HepG2 (cell line): Measurements from ENCODE around the gene PMM2. TPM values are rescaled to one million over a fixed set of nuclear protein-coding genes. Genes with fewer than 3 reads are reported as not detected.

ENCODE experiments used
- ATAC-seq: fragments of 200-7000 bp; cut with Tn5 transposase; 3 replicates; pipeline ENCODE4 v1.9.1; 2020; ENCODE audit warnings: mild to moderate bottlenecking, moderate library complexity
- BruUV-seq: library from RNA; stranded (reverse); fragments of 400-500 nt; replicated peaks from 2 replicates; lab custom pipeline; 2021; lab: Mats Ljungman, UMichigan
- CTCF ChIA-PET: fragments of 300-600 bp; formaldehyde crosslinking; extraction: SDS; loops from one replicate; lab custom pipeline; 2021; ENCODE audit warnings: low total read pairs, inconsistent platforms, low intra/inter-chr PET ratio; lab: Yijun Ruan, JAX
- POLR2A ChIA-PET: fragments of 350-600 bp; sonication (Branson Sonifier 250); formaldehyde crosslinking; loops from one replicate; lab custom pipeline; 2020; ENCODE audit warnings: antibody characterized with exemption, inconsistent platforms; lab: Yijun Ruan, JAX
- DNase-seq: peaks from one replicate; pipeline ENCODE4 v3.0.0-alpha.2; 2015; ENCODE audit warnings: low spot score
- FAIRE-seq: peaks from 3 replicates; lab custom pipeline; 2011; peaks lifted over from hg19 to GRCh38; lab: Jason Lieb, UNC
- H2AFZ ChIP-seq: one replicate; pipeline ENCODE4 v1.6.1; 2011; ENCODE audit warnings: low read length, inconsistent platforms
- H3K27ac ChIP-seq: fragments of 300-600 bp; 3 replicates; pipeline ENCODE4 v1.8.0; 2011; ENCODE audit warnings: mixed run types, mild to moderate bottlenecking, mixed read lengths, low read length, inconsistent platforms; ENCODE audit not compliant: insufficient read depth; ENCODE audit errors: extremely low read length
- H3K27me3 ChIP-seq, 2 experiments: fragments of 200-600 bp in 1 of 2; 2 replicates in 1 of 2; 3 replicates in 1 of 2; pipeline versions ENCODE4 v1.6.0 to v1.8.0; 2011; ENCODE audit warnings: low read length in 2 of 2, mild to moderate bottlenecking in 2 of 2, moderate library complexity in 2 of 2, inconsistent platforms in 1 of 2; ENCODE audit not compliant: insufficient read depth in 2 of 2, control insufficient read depth in 1 of 2
- H3K36me3 ChIP-seq, 2 experiments: fragments of 200-600 bp in 1 of 2; replicated peaks in 1 of 2; 2 replicates in 1 of 2; 3 replicates in 1 of 2; pipeline versions ENCODE4 v1.5.1 to v1.8.0; 2011; ENCODE audit warnings: low read length in 2 of 2, inconsistent platforms in 1 of 2; ENCODE audit not compliant: insufficient read depth in 2 of 2, control insufficient read depth in 1 of 2
- H3K4me1 ChIP-seq: 2 replicates; pipeline ENCODE4 v1.5.1; 2012; ENCODE audit warnings: low read length, inconsistent platforms; ENCODE audit not compliant: insufficient read depth
- H3K4me2 ChIP-seq: 2 replicates; pipeline ENCODE4 v1.6.0; 2011; ENCODE audit warnings: low read depth, low read length, inconsistent platforms
- H3K4me3 ChIP-seq, 3 experiments: fragments of 200-600 bp in 1 of 3; sonication (generic), shearing (Covaris generic) in 1 of 3; replicated peaks in 1 of 3; 2 replicates each; pipeline ENCODE4 v1.5.1; 2011 to 2016; ENCODE audit warnings: low read length in 3 of 3, inconsistent platforms in 2 of 3, low read depth in 2 of 3, mild to moderate bottlenecking in 2 of 3, control low read depth in 1 of 3, mixed read lengths in 1 of 3; ENCODE audit not compliant: insufficient read depth in 1 of 3
- H3K79me2 ChIP-seq: one replicate; pipeline ENCODE4 v1.6.1; 2011; ENCODE audit warnings: low read length, inconsistent platforms; ENCODE audit not compliant: insufficient read depth
- H3K9ac ChIP-seq: 2 replicates; pipeline ENCODE4 v1.6.0; 2011; ENCODE audit warnings: mild to moderate bottlenecking, low read depth, low read length, inconsistent platforms; ENCODE audit not compliant: insufficient read depth
- H3K9me3 ChIP-seq: 2 replicates; pipeline ENCODE4 v1.5.1; 2012; ENCODE audit warnings: mild to moderate bottlenecking, low read length
- H4K20me1 ChIP-seq: 2 replicates; pipeline ENCODE4 v1.6.0; 2011; ENCODE audit warnings: inconsistent platforms, mild to moderate bottlenecking, low read length, moderate library complexity; ENCODE audit not compliant: insufficient read depth
- AKAP8 ChIP-seq: sonication (generic); formaldehyde crosslinking; IDR thresholded peaks from 2 replicates; pipeline ENCODE4 v1.5.1; 2020; ENCODE audit warnings: mild to moderate bottlenecking, missing genetic modification reagents
- DR1 ChIP-seq: sonication (generic); formaldehyde crosslinking; IDR thresholded peaks from 2 replicates; pipeline ENCODE4 v1.8.0; 2021; ENCODE audit warnings: mild to moderate bottlenecking, missing genetic modification reagents, inconsistent platforms
- FOXM1 ChIP-seq: sonication (generic); formaldehyde crosslinking; IDR thresholded peaks from 2 replicates; pipeline ENCODE4 v1.5.0; 2020; ENCODE audit warnings: missing genetic modification reagents
- HOXA3 ChIP-seq: sonication (generic); formaldehyde crosslinking; IDR thresholded peaks from 2 replicates; pipeline ENCODE4 v1.5.0; 2020; ENCODE audit warnings: missing genetic modification reagents
- HOXD1 ChIP-seq: sonication (generic); formaldehyde crosslinking; IDR thresholded peaks from 2 replicates; pipeline ENCODE4 v1.5.0; 2020; ENCODE audit warnings: missing genetic modification reagents
- IRF9 ChIP-seq: sonication (generic); formaldehyde crosslinking; IDR thresholded peaks from 2 replicates; pipeline ENCODE4 v1.8.0; 2022; ENCODE audit warnings: missing genetic modification reagents, mild to moderate bottlenecking, borderline replicate concordance
- PCBP2 ChIP-seq: fragments of 200-400 bp; formaldehyde crosslinking; optimal IDR thresholded peaks from 2 replicates; pipeline ENCODE3; 2018; ENCODE audit warnings: low read length, low read depth; ENCODE audit not compliant: poor library complexity, severe bottlenecking
- SRSF9 ChIP-seq: fragments of 200-400 bp; formaldehyde crosslinking; IDR thresholded peaks from 2 replicates; pipeline ENCODE4 v1.6.1; 2018; ENCODE audit warnings: borderline replicate concordance, mild to moderate bottlenecking, low read depth, low read length; ENCODE audit not compliant: insufficient read depth, poor library complexity, severe bottlenecking
- TFE3 ChIP-seq: IDR thresholded peaks from 2 replicates; pipeline ENCODE4 v1.6.1; 2016
- ZMYM3 ChIP-seq: sonication (generic); formaldehyde crosslinking; IDR thresholded peaks from 2 replicates; pipeline ENCODE4 v1.5.1; 2020; ENCODE audit warnings: mild to moderate bottlenecking, missing genetic modification reagents
- ZNF33A ChIP-seq: sonication (generic); formaldehyde crosslinking; IDR thresholded peaks from 2 replicates; pipeline ENCODE4 v1.5.1; 2020; ENCODE audit warnings: missing genetic modification reagents, mild to moderate bottlenecking, moderate library complexity, borderline replicate concordance
- ZNF609 ChIP-seq: sonication (generic); formaldehyde crosslinking; IDR thresholded peaks from 2 replicates; pipeline ENCODE4 v1.4.0; 2020; ENCODE audit warnings: mild to moderate bottlenecking, missing genetic modification reagents, borderline replicate concordance
- ZNF709 ChIP-seq: sonication (generic); formaldehyde crosslinking; IDR thresholded peaks from 2 replicates; pipeline ENCODE4 v1.5.0; 2020; ENCODE audit warnings: mild to moderate bottlenecking, missing genetic modification reagents
- ZNF768 ChIP-seq: sonication (generic); formaldehyde crosslinking; IDR thresholded peaks from 2 replicates; pipeline ENCODE4 v1.4.0; 2020; ENCODE audit warnings: missing genetic modification reagents
- ZZZ3 ChIP-seq: sonication (generic); formaldehyde crosslinking; IDR thresholded peaks from 2 replicates; pipeline ENCODE4 v1.4.0; 2020; ENCODE audit warnings: missing genetic modification reagents, mild to moderate bottlenecking, borderline replicate concordance
- whole genome bisulfite sequencing: methylation state at CpG from one replicate; pipeline ENCODE4 v1.1.6; 2017; ENCODE audit warnings: low lambda C conversion rate; 5-methylcytosine and 5-hydroxymethylcytosine counted together
- in situ Hi-C: cut with HindIII; loops from 2 replicates; pipeline ENCODE4 v1.10.0; 2017; ENCODE audit warnings: low pct_unique_long_range_greater_than_20kb; ENCODE audit not compliant: extremely low pct_ligation_motif_present
- intact Hi-C: fragments of 100-400 bp; cut with micrococcal nuclease; formaldehyde crosslinking; loops from one replicate; pipeline ENCODE4 v1.10.0; 2022; ENCODE audit not compliant: unreplicated experiment
- polyA plus RNA-seq, 8 experiments: library from polyadenylated mRNA; depleted of rRNA in 3 of 8; stranded (reverse) in 7 of 8; unstranded in 1 of 8; fragments of >200 nt; fragmentation: Illumina TruSeq in 4 of 8; extraction: Trizol in 4 of 8; gene quantifications; 2 replicates each; pipeline versions ENCODE4 v1.2.1 to v1.2.3, GENCODE V29; 2011 to 2016; ENCODE audit warnings: low read depth in 4 of 8, missing spikeins in 1 of 8, mixed read lengths in 1 of 8; ENCODE audit not compliant: insufficient read depth in 1 of 8
- total RNA-seq, 5 experiments: library from RNA; depleted of rRNA; stranded (reverse); fragments of >200 nt; fragmentation: Illumina TruSeq; extraction: Trizol; gene quantifications; 2 replicates each; pipeline ENCODE4 v1.2.3, GENCODE V29; 2016; ENCODE audit warnings: low read depth in 1 of 5

PMM2 gene
- total and polyA plus RNA-seq, 2 of the 13 experiments (the other 11 are each of a cell fraction or from before 2014, with no cell fraction given): 52.2 to 93.7 TPM

GRCh38 chr16:8763083-8763482 is 34.6 kb upstream of the PMM2 start:
- BruUV-seq: no TSS peak
- H3K4me2 ChIP-seq: no peak overlapping the region
- FAIRE-seq (no peak), DNase-seq (no peak), ATAC-seq (no peak)
- 95% methylated on average over 3 of the region's 3 CpGs for WGBS
- H3K27ac ChIP-seq: no peak overlapping the region
- no peaks in the 10 kb centered on the region for H3K79me2 ChIP-seq
- intact Hi-C loops: no loop called here
- H3K4me1 ChIP-seq: no peaks in the 10 kb centered on the region
- no peak overlapping the region for H2AFZ ChIP-seq
- H3K9ac ChIP-seq: no peak overlapping the region
- no peaks in the 10 kb centered on the region for H3K9me3 ChIP-seq
- CTCF ChIA-PET: no interaction called here
- H3K36me3 ChIP-seq: peaks cover 26 to 68% of the 10 kb centered on the region in 2 experiments
- no peaks in the 10 kb centered on the region for H3K27me3 ChIP-seq
- in situ Hi-C loops: no loop called here
- TF ChIP-seq ZNF709 (no peak), HOXD1 (CRISPR knock-in tag) (no peak), ZZZ3 (no peak), ZNF609 (CRISPR knock-in tag) (no peak), DR1 (no peak), PCBP2 (no peak), ZMYM3 (CRISPR knock-in tag) (peak; percentile 41; the same call in 1 of the 2 replicates), FOXM1 (no peak), AKAP8 (CRISPR knock-in tag) (no peak), HOXA3 (CRISPR knock-in tag) (no peak), TFE3 (CRISPR knock-in tag) (no peak), SRSF9 (no peak), IRF9 (CRISPR knock-in tag) (no peak), ZNF768 (CRISPR knock-in tag) (peak; percentile 92; the same call in 1 of the 2 replicates), ZNF33A (CRISPR knock-in tag) (no peak)
- TF ChIP-seq, all 625 proteins: peak for 2
- POLR2A ChIA-PET: no interaction called here
- Histone ChIP-seq H3K4me3 (no peak overlapping the region), H4K20me1 (no peaks in the 10 kb centered on the region)
